Peyer's patch (tissue), 4 donors: ENCODE measurements around the gene CTCF. TPM values are rescaled to one million over a fixed set of nuclear protein-coding genes. Genes with fewer than 3 reads are reported as not detected.
A peak's percentile ranks its signal among the peaks of the same experiment; 100 is the strongest.

Experiments
- DNase-seq, 3 donors: peaks; one replicate each; pipeline ENCODE4 v3.0.0-alpha.2; 2017 to 2019
- H3K27ac ChIP-seq, 4 donors: fragments of 200-600 bp; sonication (generic); one replicate each; pipeline ENCODE4 v1.5.1; 2016 to 2019
- H3K27me3 ChIP-seq, 2 donors: fragments of 200-600 bp; sonication (generic); one replicate each; pipeline ENCODE4 v1.5.1; 2019
- H3K36me3 ChIP-seq, 3 donors: fragments of 200-600 bp; sonication (generic); one replicate each; pipeline ENCODE4 v1.5.1; 2016 to 2019
- H3K4me1 ChIP-seq, 4 donors: fragments of 200-600 bp; sonication (generic); one replicate each; pipeline ENCODE4 v1.5.1; 2016 to 2019
- H3K4me3 ChIP-seq, 4 donors: fragments of 200-600 bp; sonication (generic); 1 replicate in 3 of 4; 2 replicates in 1 of 4; pipeline ENCODE4 v1.5.1; 2016 to 2019; ENCODE audit warnings: mild to moderate bottlenecking in 1 of 4
- H3K9me3 ChIP-seq, 4 donors: fragments of 200-600 bp; sonication (generic); one replicate each; pipeline ENCODE4 v1.5.1; 2016 to 2019; ENCODE audit warnings: mild to moderate bottlenecking in 1 of 4
- POLR2A ChIP-seq, 2 donors: fragments of 450-650 bp; IDR thresholded peaks; one replicate each; pipeline ENCODE4 v1.5.1; 2017; ENCODE audit warnings: antibody characterized with exemption in 2 of 2, mild to moderate bottlenecking in 2 of 2, moderate library complexity in 2 of 2
- total RNA-seq, 4 donors: library from RNA; depleted of rRNA; stranded (reverse); fragments of >200 nt; gene quantifications; one replicate each; pipeline ENCODE4 v1.1.0, GENCODE V29; 2016
- TF ChIP-seq, protein P1 (sequence below), 6 experiments: fragments of 450-650 bp in 4 of 6; fragments of 200-600 bp in 2 of 6; sonication (generic) in 1 of 6; IDR thresholded peaks; one replicate each; pipeline ENCODE4 v1.5.1; 2017 to 2019; ENCODE audit warnings: antibody characterized with exemption in 6 of 6, mild to moderate bottlenecking in 3 of 6, moderate library complexity in 1 of 6

The CTCF gene
- total RNA-seq, 4 donors from 2014 or later: 35.3 to 59.4 (median 42.7) TPM

GRCh38 chr16:67647681-67648080, 85.4 kb downstream of the CTCF start:
- H3K27me3 ChIP-seq: peaks cover 0 to 25% of the 10 kb centered on the region in 2 donors
- TF ChIP-seq, protein P1, sequence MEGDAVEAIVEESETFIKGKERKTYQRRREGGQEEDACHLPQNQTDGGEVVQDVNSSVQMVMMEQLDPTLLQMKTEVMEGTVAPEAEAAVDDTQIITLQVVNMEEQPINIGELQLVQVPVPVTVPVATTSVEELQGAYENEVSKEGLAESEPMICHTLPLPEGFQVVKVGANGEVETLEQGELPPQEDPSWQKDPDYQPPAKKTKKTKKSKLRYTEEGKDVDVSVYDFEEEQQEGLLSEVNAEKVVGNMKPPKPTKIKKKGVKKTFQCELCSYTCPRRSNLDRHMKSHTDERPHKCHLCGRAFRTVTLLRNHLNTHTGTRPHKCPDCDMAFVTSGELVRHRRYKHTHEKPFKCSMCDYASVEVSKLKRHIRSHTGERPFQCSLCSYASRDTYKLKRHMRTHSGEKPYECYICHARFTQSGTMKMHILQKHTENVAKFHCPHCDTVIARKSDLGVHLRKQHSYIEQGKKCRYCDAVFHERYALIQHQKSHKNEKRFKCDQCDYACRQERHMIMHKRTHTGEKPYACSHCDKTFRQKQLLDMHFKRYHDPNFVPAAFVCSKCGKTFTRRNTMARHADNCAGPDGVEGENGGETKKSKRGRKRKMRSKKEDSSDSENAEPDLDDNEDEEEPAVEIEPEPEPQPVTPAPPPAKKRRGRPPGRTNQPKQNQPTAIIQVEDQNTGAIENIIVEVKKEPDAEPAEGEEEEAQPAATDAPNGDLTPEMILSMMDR (IDR thresholded peaks at IDR 0.05): no peak
- no peak for TF ChIP-seq POLR2A (IDR thresholded peaks at IDR 0.05)
- no peak for DNase-seq

DNA sequence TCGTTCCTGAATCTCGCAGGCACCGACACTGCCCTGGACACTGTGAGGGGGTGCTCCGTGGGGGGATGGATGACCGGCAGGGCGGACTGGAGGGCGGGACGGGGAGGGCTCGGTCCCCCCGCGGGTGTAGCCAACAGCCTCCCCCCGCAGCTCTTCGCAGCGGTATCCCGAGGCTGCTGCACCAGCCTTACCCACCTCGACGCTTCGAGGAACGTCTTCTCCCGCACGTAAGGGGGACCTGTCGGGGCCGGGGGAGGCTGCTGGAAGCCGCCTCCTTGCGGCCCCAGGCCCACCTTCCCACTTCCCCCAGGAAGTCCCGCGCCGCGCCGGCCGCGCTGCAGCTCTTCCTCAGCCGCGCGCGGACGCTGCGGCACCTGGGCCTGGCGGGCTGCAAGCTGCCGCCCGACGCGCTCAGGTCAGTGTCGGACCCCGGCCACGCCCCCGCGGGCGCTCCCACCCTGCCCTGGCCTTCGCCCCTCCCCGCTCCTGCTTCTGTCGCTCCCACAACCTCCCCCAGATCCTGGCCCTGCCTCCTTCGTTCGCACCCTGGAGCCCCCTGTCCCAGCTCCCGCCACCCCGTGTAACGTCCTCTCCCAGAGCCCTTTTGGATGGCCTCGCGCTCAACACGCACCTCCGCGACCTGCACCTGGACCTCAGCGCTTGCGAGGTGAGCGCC, 85.9 kb downstream of the CTCF start:
- Histone ChIP-seq H3K36me3 (no peaks in the 10 kb centered on the region), H3K4me1 (peaks cover 0 to 21% (median 5%) of the 10 kb centered on the region in 4 donors), H3K9me3 (no peaks in the 10 kb centered on the region), H3K27me3 (peaks cover 0 to 27% of the 10 kb centered on the region in 2 donors), H3K4me3 (no peak overlapping the region), H3K27ac (no peak overlapping the region)
- no peak for DNase-seq
- TF ChIP-seq, protein P1 (IDR thresholded peaks at IDR 0.05): no peak
- TF ChIP-seq POLR2A (IDR thresholded peaks at IDR 0.05): no peak

More at GRCh38 chr16:67647681-67648080, 85.4 kb downstream of the CTCF start:
- Histone ChIP-seq H3K36me3 (no peaks in the 10 kb centered on the region), H3K9me3 (no peaks in the 10 kb centered on the region), H3K27ac (no peak overlapping the region), H3K4me3 (no peak overlapping the region), H3K4me1 (peaks cover 0 to 16% (median 5%) of the 10 kb centered on the region in 4 donors)

DNA sequence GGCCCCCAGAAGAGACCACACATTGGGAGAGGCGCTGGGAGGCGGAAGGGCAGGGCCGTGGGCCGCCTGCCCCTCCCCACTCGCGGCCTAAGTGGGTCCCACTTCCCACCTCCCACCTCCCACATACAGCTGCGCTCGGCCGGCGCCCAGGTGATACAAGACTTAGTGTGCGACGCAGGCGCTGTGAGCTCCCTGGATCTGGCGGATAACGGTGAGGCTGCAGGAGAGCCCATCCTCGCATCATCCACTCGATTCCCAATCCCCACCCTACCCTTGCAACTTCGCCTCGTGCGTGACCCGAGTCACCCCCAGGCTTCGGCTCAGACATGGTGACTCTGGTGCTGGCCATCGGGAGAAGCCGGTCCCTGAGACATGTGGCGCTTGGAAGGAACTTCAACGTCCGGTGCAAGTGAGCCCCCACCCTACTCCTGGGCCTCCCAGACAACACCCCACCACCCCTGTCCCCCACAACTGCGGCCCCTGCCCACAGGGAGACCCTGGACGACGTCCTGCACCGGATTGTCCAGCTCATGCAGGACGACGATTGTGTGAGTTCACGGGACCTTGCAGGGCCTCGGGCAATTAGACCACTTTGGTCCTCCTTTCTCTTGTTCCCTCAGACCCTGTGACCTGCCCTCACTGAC, 86.6 kb downstream of the CTCF start:
- H3K27me3 ChIP-seq: peaks cover 0 to 34% of the 10 kb centered on the region in 2 donors
- H3K27ac ChIP-seq: no peak overlapping the region
- no peak for DNase-seq
- H3K4me3 ChIP-seq: no peak overlapping the region
- H3K4me1 ChIP-seq: peaks cover 0 to 27% (median 5%) of the 10 kb centered on the region in 4 donors
- no peaks in the 10 kb centered on the region for H3K9me3 ChIP-seq
- TF ChIP-seq, protein P1 (IDR thresholded peaks at IDR 0.05): no peak
- no peak for TF ChIP-seq POLR2A (IDR thresholded peaks at IDR 0.05)
- H3K36me3 ChIP-seq: no peaks in the 10 kb centered on the region

- DNase-seq: peak in 1 of 3 donors; percentile 58
- Histone ChIP-seq H3K27me3 (peaks cover 0 to 40% of the 10 kb centered on the region in 2 donors), H3K9me3 (no peaks in the 10 kb centered on the region), H3K36me3 (no peaks in the 10 kb centered on the region), H3K27ac (no peak overlapping the region), H3K4me1 (peaks cover 0 to 28% (median 5%) of the 10 kb centered on the region in 4 donors), H3K4me3 (no peak overlapping the region)
- TF ChIP-seq, protein P1 (IDR thresholded peaks at IDR 0.05): no peak
- TF ChIP-seq POLR2A (IDR thresholded peaks at IDR 0.05): no peak
Observed at GRCh38 chr16:67649494-67649931, 87.2 kb downstream of the CTCF start.

DNA sequence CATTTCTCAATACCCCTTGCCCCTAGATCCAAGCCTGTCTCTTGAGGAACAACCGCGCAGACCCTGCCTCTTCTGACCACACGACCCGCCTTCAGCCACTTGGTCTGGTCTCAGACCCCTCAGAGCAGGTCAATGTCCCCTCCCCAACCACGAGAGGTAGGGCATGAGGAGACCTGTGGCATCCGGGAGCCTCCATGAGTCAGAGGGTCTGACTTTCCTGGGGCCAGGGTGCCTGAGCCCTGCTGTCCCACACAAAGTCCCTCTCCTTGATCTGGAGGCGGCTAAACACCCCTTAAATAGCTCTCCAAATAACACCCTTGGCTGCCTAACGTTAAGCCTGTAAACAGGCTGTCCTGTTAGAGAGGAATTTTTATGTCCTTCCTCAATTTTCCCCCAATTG, 87.7 kb downstream of the CTCF start:
- no peak for TF ChIP-seq POLR2A (IDR thresholded peaks at IDR 0.05)
- TF ChIP-seq, protein P1 (IDR thresholded peaks at IDR 0.05): no peak
- H3K9me3 ChIP-seq: no peaks in the 10 kb centered on the region
- no peak overlapping the region for H3K4me3 ChIP-seq
- H3K27ac ChIP-seq: no peak overlapping the region
- H3K4me1 ChIP-seq: peaks cover 0 to 23% (median 5%) of the 10 kb centered on the region in 4 donors
- DNase-seq: no peak
- no peaks in the 10 kb centered on the region for H3K36me3 ChIP-seq
- peaks cover 0 to 41% of the 10 kb centered on the region in 2 donors for H3K27me3 ChIP-seq
